Stimulated activated CD4-positive, alpha-beta T cell treated with anti-CD3 and anti-CD28 coated beads, TNF-alpha, amount 100 ng/mL, for 24 hours (primary cell): ENCODE results near the gene PKP2.

Source experiments
- DNase-seq, 3 experiments: peaks; one replicate each; pipeline ENCODE4 v3.0.0-alpha.2; 2020; ENCODE audit warnings: low read depth in 3 of 3

Gene PKP2

DNA sequence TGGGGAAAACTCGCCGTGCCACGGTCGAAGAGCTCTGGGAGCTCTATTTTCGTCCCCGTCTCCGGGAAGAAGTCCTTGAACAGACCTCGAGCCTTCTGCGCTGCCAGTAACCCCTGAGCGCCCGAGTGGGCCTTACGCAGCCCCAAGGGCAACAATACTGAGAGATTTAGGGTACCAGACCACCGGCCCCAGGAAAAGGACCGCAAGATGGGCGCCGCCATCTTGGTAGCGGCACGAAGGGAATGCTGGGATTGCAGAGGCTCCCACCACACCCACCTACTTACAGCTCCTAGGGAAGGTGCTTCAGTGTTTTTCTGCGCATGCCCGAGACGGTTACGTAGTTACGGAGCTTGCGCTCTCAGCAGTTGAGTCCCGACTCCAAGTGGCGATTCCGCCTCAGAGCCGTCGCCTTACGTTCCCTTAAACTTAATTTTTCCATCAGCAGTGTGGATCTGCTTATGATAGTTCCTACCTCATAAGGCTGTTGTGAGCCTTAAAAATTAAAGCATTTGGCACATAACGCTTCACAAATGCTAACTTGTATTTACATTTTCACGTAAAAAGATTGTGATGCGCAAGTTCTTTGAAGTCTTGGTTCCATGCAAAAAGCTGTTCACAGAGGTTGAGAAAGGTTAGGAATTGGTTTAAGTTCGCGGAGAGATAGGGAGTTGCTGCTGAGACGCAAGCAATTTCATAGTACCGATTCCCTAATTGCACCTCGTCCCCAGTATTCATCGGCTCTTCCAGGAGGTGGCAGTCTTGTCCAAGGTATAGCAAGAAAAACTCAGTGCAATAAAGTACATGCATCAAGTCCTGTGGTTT, 140.7 kb downstream of the PKP2 start, which contains the start of gene YARS2:
Gene YARS2, minus strand, starts transcription at position 244 of the 822 bp plus-strand sequence. Its CDS starts 23 bp downstream, at position 221.
- DNase-seq = peak; percentile 84 to 89 (median 85)

DNA sequence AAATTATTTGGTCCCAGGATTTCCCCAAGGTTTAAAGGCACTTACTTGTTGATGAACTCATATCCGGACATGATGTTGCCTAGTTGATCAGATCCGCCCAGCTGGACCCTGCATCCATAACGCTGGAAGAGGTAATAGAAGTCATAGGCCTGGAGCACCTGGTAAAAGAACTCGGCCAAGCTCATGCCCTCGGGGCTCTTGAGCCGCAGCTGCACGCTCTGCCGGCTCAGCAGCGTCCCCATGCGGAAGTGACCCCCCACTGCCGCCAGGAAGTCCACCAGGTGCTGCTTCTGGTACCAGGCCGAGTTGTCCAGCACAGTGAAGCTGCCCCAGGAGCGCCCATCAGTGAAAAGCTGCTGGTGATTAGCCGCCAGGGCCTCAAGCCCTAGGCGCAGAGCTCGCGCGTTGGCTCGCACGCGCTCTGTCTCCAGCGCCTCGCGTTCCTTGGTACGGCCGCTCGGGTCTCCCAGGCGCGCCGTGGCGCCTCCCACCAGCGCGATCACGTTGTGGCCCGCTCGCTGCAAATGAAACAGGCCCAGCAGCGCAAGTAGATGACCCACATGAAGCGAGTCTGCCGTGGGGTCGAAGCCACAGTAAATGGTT, 141.4 kb downstream of the PKP2 start:
- peak; percentile 44 to 70 (median 48) for DNase-seq

DNA sequence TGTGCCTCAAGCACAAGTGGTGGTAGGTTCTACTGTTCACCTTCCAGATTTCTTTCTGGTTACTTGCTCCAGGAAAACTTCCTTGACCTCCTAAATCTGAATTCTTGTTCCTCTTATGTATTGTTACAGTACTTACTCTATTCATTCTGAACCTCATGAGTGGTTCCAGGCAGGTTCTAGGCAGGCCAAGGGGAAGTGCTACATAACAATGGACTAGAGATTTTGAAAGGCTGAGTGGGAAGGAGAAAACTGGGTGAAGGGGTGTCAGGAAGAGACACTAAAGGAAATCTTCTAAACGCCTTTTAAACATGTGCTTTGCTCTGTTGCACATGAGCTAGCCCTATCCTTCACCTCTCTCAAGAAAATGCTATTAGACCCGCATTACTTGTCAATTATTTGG, 142.5 kb downstream of the PKP2 start:
- DNase-seq = no peak

DNA sequence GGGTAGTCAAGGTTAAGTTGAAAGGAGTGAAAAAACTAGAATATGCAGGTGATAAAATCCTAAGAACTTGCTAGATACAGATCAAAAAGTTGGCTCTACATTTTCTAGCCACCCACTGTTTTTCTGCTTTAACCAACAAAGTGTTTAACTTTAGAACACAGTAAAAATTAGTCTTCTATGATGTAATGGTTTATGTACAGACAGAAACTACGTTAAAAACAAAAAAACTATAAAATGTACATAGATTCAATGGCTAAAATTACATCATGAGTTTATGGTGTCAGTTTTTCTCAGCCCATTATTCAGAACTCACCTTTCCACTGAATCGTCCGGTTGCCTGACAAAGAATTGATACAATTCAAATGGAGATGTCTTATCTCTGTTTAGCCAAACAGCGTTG, 143.0 kb downstream of the PKP2 start:
- DNase-seq = no peak

DNA sequence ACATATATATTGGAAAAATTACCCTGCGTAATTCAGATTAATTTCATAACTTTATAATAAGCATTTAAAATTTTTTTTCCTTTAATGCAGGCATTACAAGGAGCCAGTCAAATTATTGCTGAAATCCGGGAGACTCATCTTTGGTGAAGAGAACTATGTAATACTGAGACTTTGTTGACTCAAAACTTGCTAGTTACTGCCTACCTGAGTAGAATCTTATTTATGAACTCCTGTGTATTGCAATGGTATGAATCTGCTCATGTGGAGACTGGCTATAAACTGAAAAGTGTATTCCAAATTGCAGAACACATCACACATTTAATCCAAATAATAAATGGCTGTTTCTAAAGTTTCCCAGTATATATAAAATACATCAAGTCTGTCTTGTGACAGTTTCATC, 153.3 kb downstream of the PKP2 start:
- DNase-seq = no peak

DNA sequence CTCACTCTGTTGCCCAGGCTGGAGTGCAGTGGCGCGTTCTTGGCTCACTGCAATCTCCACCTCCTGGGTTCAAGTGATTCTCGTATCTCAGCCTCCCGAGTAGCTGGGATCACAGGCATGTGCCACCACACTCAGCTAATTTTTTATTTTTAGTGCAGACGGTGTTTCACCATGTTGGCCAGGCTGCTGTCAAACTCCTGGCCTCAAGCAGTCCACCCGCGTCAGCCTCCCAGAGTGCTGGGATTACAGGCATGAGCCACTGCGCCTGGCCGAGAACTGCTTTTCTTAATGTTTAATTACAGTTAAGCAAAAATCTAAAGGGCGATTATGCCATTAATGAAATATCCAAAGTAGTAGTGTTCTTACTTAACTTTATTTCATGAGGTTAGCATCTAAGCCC, 154.4 kb downstream of the PKP2 start:
- no peak for DNase-seq
